Left ventricle myocardium superior (tissue), 1 donor: ENCODE results near the gene AP5Z1. TPM values are rescaled to one million over a fixed set of nuclear protein-coding genes. Genes with fewer than 3 reads are reported as not detected.
A peak's percentile ranks its signal among the peaks of the same experiment; 100 is the strongest.

Source experiments
- ATAC-seq: fragments of 200-7000 bp; cut with Tn5 transposase; one replicate; pipeline ENCODE4 v1.9.1; 2020; ENCODE audit warnings: mild to moderate bottlenecking, moderate library complexity
- DNase-seq: peaks from one replicate; pipeline ENCODE4 v3.0.0-alpha.2; 2020
- intact Hi-C: fragments of 100-400 bp; cut with micrococcal nuclease; formaldehyde crosslinking; loops from one replicate; pipeline ENCODE4 v1.11.0; 2022
- long read RNA-seq: library from polyadenylated mRNA; unstranded; transcript quantifications from one replicate; pipeline ENCODE4 v2.0.0, GENCODE V29; 2021
- total RNA-seq: library from RNA; stranded (reverse); fragmentation: NEBNext Ultra II Directional; extraction: Animal tissue kit (Norgen Biotek cat#: 25700); gene quantifications from one replicate; pipeline ENCODE4 v1.2.1, GENCODE V29; 2021
- donor health status: DM: no; HTN: yes; CAD: no; lungs with severe emphysema.

Gene AP5Z1
- 10.5 TPM for total RNA-seq
- long read RNA-seq, transcript AP5Z1-201 (17 exons, 2,889 nt) = major isoform, 15 of 32 reads
- long read RNA-seq, partial matches to known transcripts = 7 of 32 reads
- long read RNA-seq, other reads (novel, unspliced or antisense) = 8 of 32 reads

DNA sequence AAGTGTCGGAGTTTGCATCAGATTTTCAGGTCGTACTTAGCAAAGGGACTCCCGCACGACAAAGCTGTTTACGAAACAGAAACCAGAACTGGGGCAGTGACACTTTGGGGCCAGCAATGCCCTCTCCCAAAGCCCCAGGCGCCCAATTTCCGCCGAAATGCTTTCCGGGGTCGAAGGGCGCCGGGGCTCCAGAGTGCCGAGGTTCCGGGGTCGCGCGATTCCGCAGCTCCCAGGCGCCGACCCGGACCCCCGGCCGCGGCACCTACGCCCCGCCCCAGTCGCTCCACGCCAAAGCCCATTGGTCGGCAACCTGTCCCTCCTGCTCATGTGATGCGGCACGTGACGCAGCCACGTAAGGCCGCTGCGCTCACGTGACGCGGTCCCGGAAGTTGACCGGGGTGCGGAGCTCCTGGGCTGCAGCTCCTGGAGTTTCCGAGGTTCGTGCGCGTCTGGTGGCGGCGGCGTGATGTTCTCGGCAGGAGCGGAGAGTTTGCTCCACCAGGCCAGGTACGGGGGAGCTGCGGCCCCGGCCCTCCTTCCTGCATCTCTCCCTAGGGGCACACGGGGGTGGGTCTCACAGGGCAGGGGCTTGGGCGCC, at the start of gene AP5Z1:
AP5Z1 (plus strand) TSS at position 374 of the 598 bp plus-strand sequence; CDS start at position 467, 93 bp downstream.
- peak; percentile 99 for DNase-seq
- intact Hi-C loops = no loop called here
- peak; percentile 98 for ATAC-seq

- DNase-seq (no peak), ATAC-seq (no peak)
- intact Hi-C loops = no loop called here
Observed at GRCh38 chr7:4725850-4726450, 49.5 kb upstream of the AP5Z1 start.

GRCh38 chr7:4726566-4726965, 48.9 kb upstream of the AP5Z1 start:
- ATAC-seq (no peak), DNase-seq (no peak)
- intact Hi-C loops = no loop called here

DNA sequence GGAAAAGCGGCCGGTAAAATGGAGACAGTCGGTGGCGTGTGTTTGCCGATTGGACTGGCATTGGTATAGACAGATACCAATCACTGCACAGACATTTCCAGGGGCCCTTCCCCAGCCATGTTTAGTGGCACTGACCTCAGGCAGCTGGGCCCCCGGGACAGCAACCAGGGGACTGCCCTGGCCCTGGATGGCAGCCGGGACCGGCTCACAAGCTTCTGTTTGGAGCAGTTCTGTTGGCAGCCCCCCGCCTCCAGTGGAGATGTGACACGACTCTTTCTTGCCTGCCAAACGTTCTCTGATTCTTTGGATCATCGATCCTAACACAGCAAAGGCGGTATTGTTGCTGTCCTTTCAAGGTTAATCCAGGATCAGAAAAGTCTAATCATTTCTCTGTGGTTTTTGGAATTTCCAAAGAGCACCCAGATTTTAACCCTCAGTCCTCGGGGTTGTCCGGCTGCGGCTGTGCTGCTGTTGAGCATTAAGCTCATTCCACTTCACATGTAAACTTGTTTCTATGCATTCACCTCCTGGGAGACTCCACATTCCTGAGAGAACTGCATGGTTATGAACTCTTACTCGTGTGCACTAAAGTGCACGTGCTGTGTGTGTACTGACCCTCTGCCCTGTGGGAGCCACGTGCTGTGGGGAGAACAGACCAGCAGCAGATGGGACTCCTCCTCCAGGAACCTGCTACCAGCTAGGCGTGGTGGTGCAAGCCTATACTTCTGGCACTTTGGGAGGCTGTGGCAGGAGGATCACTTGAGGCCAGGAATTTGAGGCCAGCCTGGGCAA, 47.3 kb upstream of the AP5Z1 start:
- DNase-seq (no peak), ATAC-seq (no peak)
- intact Hi-C loops = no loop called here

GRCh38 chr7:4729266-4729665, 46.2 kb upstream of the AP5Z1 start:
- DNase-seq = no peak
- intact Hi-C loops = no loop called here

DNA sequence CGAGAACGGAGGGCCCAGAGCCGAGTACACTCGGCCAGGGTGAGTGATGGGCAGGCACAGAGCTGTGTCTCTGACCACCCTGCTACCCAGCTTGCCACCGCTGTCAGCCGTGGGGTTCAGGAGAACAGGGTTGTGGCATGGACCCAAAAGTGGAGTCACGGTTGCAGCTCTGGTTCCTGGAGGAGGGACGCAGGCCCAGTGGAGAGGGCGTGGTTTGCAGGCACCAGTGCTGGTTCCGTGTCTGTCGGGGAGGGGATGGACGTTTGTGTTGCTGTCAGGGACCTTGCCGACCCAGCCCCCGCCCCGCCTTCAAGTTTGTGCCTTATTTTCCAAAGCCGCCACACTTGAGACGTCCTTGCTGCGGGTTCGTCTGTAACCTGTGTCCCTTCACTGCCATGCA, 45.1 kb upstream of the AP5Z1 start:
- ATAC-seq (no peak), DNase-seq (no peak)
- intact Hi-C loops = no loop called here

More at GRCh38 chr7:4729266-4729665, 46.2 kb upstream of the AP5Z1 start:
- ATAC-seq = no peak

DNA sequence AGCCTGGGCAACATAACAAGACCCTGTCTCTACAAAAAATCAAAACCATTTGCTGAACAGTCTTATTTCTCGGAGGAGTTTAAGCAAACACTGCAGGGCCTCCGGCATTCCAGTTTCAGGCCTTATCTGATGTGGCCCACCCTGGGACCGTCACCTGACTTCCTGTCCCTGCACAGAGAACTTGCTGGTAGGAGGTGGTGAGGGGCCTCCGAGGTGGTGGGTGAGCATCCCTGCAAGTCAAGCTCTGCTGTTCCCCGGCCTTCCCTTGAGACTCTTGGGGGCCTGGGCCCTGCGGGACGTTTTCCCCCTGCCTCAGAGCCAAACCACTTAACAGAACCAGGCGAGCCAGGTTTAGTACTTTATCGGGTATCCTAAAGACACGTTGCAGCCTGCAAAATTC, 44.5 kb upstream of the AP5Z1 start:
- intact Hi-C loops = no loop called here
- no peak for ATAC-seq
- DNase-seq = no peak

DNA sequence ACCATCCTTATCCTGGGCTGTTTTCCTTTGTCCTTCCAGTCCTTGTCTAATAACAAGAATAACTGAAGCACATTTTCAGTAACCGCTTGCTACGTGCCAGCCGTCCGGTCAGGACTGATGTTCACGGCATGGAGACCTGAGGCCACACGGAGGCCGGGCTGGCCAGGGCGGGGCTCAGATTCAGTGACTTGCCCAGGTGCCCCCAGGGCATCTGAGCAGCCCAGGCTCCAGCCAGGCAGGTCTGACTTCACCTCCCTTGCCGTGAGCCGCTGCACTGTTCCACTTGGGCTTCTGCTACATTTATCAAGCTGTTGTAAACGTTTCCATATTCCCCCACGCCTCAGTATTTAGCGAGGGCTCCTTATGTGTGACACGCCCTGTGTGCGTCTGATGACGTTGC, 43.6 kb upstream of the AP5Z1 start:
- intact Hi-C loops = no loop called here
- ATAC-seq = no peak
- no peak for DNase-seq

DNA sequence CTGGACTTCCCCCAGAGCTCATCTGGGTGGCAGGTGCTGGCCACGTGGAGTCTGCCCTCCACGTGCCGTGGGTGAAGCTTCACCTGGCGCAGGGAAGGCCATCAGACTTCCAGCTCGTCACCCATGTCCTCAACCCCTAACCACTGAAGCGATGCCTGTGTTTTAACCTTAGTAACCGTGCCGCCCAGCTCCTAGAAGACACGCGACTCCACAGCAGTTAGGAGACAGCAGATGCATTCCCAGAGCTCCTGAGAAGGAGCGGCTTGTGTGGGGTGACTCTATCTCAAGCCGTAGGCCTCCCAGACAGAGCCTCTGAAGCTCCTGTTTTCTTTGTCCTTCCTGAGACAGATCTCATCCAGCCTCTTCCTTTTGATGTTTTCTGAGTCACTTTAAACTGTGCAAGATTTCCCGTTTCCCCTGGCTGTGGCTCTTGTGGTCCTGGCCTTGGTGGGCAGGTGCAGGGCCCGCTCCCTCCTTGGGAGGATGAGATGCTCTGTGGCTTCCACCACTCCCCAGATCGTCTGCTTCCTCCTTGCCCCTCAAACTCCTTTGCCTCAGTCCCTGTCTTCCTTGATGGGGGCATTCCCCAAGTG, 41.4 kb upstream of the AP5Z1 start:
- ATAC-seq (no peak), DNase-seq (no peak)
- intact Hi-C loops = no loop called here

- peak; percentile 75 for ATAC-seq
- peak; percentile 59 for DNase-seq
- intact Hi-C loops = no loop called here
Observed at GRCh38 chr7:4734587-4735345, 40.7 kb upstream of the AP5Z1 start.

- intact Hi-C loops = no loop called here
- DNase-seq (no peak), ATAC-seq (no peak)
Observed at GRCh38 chr7:4737300-4737699, 38.1 kb upstream of the AP5Z1 start.

GRCh38 chr7:4738711-4739527, 36.5 kb upstream of the AP5Z1 start:
- ATAC-seq = peak; percentile 56
- no peak for DNase-seq
- intact Hi-C loops = no loop called here

- DNase-seq = peak; percentile 64
- ATAC-seq = peak; percentile 68
- intact Hi-C loops = no loop called here
Observed at GRCh38 chr7:4739528-4739992, 35.9 kb upstream of the AP5Z1 start.

- DNase-seq = no peak
- intact Hi-C loops = no loop called here
- ATAC-seq = no peak
Observed at GRCh38 chr7:4740796-4741195, 34.6 kb upstream of the AP5Z1 start.

DNA sequence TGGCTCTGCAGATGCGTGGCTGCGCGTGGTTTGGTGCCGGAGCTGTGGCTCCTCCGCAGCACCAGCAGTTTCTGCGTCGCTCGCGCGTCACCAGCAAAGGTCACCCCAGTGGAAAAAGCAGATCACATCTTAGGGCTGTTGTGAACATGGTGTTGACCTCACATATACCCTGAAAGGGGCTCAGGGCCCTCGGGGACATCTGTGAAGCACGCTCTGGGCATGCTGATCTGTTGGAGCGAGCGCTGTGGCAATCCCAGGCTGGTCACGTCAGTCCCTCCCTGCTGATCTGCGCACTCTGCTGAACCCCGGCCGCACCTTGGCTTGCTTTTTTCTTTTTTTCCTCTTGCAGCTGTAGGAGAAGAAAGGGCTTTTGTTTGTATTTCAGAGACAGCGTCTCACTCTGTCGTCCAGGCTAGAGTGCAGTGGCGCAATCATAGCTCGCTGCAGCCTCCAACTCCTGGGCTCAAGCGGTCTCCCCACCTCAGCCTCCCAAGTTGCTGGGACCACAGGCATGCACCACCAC, 33.3 kb upstream of the AP5Z1 start:
- DNase-seq (no peak), ATAC-seq (no peak)
- intact Hi-C loops = no loop called here

DNA sequence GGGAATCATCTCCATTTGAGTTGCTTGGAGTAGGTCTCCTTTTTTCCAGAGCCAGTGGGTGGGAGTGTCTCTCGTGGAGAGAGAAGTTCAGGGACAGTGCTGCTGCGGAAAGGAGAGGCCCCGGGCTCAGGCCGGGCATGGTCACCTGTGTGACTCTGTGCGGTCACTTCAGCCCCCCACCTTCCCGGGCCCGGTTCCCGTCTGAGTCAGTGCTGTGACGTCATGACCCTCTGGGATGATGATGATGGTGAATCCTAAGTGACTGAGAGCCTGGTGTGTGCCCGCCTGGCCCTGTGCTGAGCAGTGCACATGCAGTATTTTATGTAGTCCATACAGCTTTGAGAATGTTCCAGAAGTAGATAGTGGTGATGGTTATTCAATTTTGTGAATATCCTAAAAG, 32.6 kb upstream of the AP5Z1 start:
- intact Hi-C loops = no loop called here
- DNase-seq = no peak
- no peak for ATAC-seq

- DNase-seq (peak; percentile 100), ATAC-seq (peak; percentile 95)
- intact Hi-C loops = no loop called here
Observed at GRCh38 chr7:4744391-4745264, 30.8 kb upstream of the AP5Z1 start.
